ENCODE data around the gene IQCK. TPM values are rescaled to one million over a fixed set of nuclear protein-coding genes. Genes with fewer than 3 reads are reported as not detected.

Gene IQCK
- polyA plus RNA-seq, 1 donor from 2014 or later = 3.4 TPM

- no peak overlapping the region for H3K27ac Mint-ChIP-seq
These were observed 36.0 kb downstream of the IQCK start for GRCh38 chr16:19753815-19754643.

GRCh38 chr16:19754644-19755036 lies 36.6 kb downstream of the IQCK start:
- Mint-ChIP-seq H3K36me3 (no peaks in the 10 kb centered on the region), H3K9me3 (no peaks in the 10 kb centered on the region), H3K4me1 (no peaks in the 10 kb centered on the region), H3K4me3 (no peak overlapping the region), H3K27me3 (no peaks in the 10 kb centered on the region), H3K27ac (no peak overlapping the region)

More at GRCh38 chr16:19753815-19754643, 36.0 kb downstream of the IQCK start:
- no peaks in the 10 kb centered on the region for H3K4me1 Mint-ChIP-seq
- no peaks in the 10 kb centered on the region for H3K27me3 Mint-ChIP-seq
- H3K36me3 Mint-ChIP-seq = no peaks in the 10 kb centered on the region
- H3K4me3 Mint-ChIP-seq = no peak overlapping the region
- no peaks in the 10 kb centered on the region for H3K9me3 Mint-ChIP-seq

- Mint-ChIP-seq H3K36me3 (no peaks in the 10 kb centered on the region), H3K4me1 (no peaks in the 10 kb centered on the region), H3K4me3 (no peak overlapping the region), H3K27ac (no peak overlapping the region), H3K27me3 (no peaks in the 10 kb centered on the region), H3K9me3 (no peaks in the 10 kb centered on the region)
These were observed 37.2 kb downstream of the IQCK start for GRCh38 chr16:19755268-19755667.

- no peaks in the 10 kb centered on the region for H3K4me1 Mint-ChIP-seq
- no peaks in the 10 kb centered on the region for H3K9me3 Mint-ChIP-seq
- no peak overlapping the region for H3K27ac Mint-ChIP-seq
- H3K36me3 Mint-ChIP-seq = no peaks in the 10 kb centered on the region
- H3K4me3 Mint-ChIP-seq = no peak overlapping the region
- H3K27me3 Mint-ChIP-seq = no peaks in the 10 kb centered on the region
These were observed 39.0 kb downstream of the IQCK start for GRCh38 chr16:19757026-19757425.

GRCh38 chr16:19757762-19758595 lies 39.9 kb downstream of the IQCK start:
- no peaks in the 10 kb centered on the region for H3K36me3 Mint-ChIP-seq
- no peak overlapping the region for H3K27ac Mint-ChIP-seq
- H3K9me3 Mint-ChIP-seq = no peaks in the 10 kb centered on the region
- no peaks in the 10 kb centered on the region for H3K27me3 Mint-ChIP-seq
- H3K4me1 Mint-ChIP-seq = no peaks in the 10 kb centered on the region
- no peak overlapping the region for H3K4me3 Mint-ChIP-seq

- H3K27ac Mint-ChIP-seq = no peak overlapping the region
- no peaks in the 10 kb centered on the region for H3K9me3 Mint-ChIP-seq
- H3K4me3 Mint-ChIP-seq = no peak overlapping the region
- H3K36me3 Mint-ChIP-seq = no peaks in the 10 kb centered on the region
- no peaks in the 10 kb centered on the region for H3K4me1 Mint-ChIP-seq
- no peaks in the 10 kb centered on the region for H3K27me3 Mint-ChIP-seq
These were observed 42.4 kb downstream of the IQCK start for GRCh38 chr16:19760356-19761060.

- Mint-ChIP-seq H3K4me1 (no peaks in the 10 kb centered on the region), H3K27ac (no peak overlapping the region), H3K4me3 (no peak overlapping the region), H3K36me3 (peaks cover 5% of the 10 kb centered on the region), H3K27me3 (no peaks in the 10 kb centered on the region), H3K9me3 (peaks cover 5 to 9% (median 6%) of the 10 kb centered on the region in 3 donors)
These were observed 47.9 kb downstream of the IQCK start for GRCh38 chr16:19765860-19766553.

- Mint-ChIP-seq H3K36me3 (peaks cover 5% of the 10 kb centered on the region), H3K27ac (no peak overlapping the region)
These were observed 48.4 kb downstream of the IQCK start for GRCh38 chr16:19766554-19766884.

GRCh38 chr16:19766988-19767387 lies 48.9 kb downstream of the IQCK start:
- H3K36me3 Mint-ChIP-seq = peaks cover 5% of the 10 kb centered on the region

More at GRCh38 chr16:19766554-19766884, 48.4 kb downstream of the IQCK start:
- no peaks in the 10 kb centered on the region for H3K27me3 Mint-ChIP-seq
- H3K4me1 Mint-ChIP-seq = no peaks in the 10 kb centered on the region
- H3K4me3 Mint-ChIP-seq = no peak overlapping the region
- peaks cover 5 to 9% (median 6%) of the 10 kb centered on the region in 3 donors for H3K9me3 Mint-ChIP-seq

GRCh38 chr16:19767497-19767896 lies 49.4 kb downstream of the IQCK start:
- Mint-ChIP-seq H3K4me3 (no peak overlapping the region), H3K4me1 (no peaks in the 10 kb centered on the region), H3K27me3 (no peaks in the 10 kb centered on the region), H3K27ac (no peak overlapping the region), H3K36me3 (peaks cover 5% of the 10 kb centered on the region), H3K9me3 (peaks cover 5 to 9% (median 6%) of the 10 kb centered on the region in 3 donors)

More at GRCh38 chr16:19766988-19767387, 48.9 kb downstream of the IQCK start:
- H3K27me3 Mint-ChIP-seq = no peaks in the 10 kb centered on the region
- no peaks in the 10 kb centered on the region for H3K4me1 Mint-ChIP-seq
- no peak overlapping the region for H3K27ac Mint-ChIP-seq
- peaks cover 5 to 9% (median 6%) of the 10 kb centered on the region in 3 donors for H3K9me3 Mint-ChIP-seq
- H3K4me3 Mint-ChIP-seq = no peak overlapping the region

GRCh38 chr16:19769239-19769638 lies 51.2 kb downstream of the IQCK start:
- Mint-ChIP-seq H3K27ac (no peak overlapping the region), H3K4me1 (no peaks in the 10 kb centered on the region), H3K36me3 (peaks cover 5% of the 10 kb centered on the region), H3K9me3 (peaks cover 5 to 9% (median 8%) of the 10 kb centered on the region in 3 donors), H3K4me3 (no peak overlapping the region), H3K27me3 (no peaks in the 10 kb centered on the region)

GRCh38 chr16:19771040-19771439 lies 53.0 kb downstream of the IQCK start:
- H3K27me3 Mint-ChIP-seq = no peaks in the 10 kb centered on the region
- no peak overlapping the region for H3K27ac Mint-ChIP-seq
- no peaks in the 10 kb centered on the region for H3K4me1 Mint-ChIP-seq
- H3K36me3 Mint-ChIP-seq = peaks cover 5% of the 10 kb centered on the region
- no peak overlapping the region for H3K4me3 Mint-ChIP-seq
- peaks cover 5 to 9% (median 8%) of the 10 kb centered on the region in 3 donors for H3K9me3 Mint-ChIP-seq

- Mint-ChIP-seq H3K9me3 (peaks cover 5 to 9% (median 8%) of the 10 kb centered on the region in 3 donors), H3K36me3 (peaks cover 3% of the 10 kb centered on the region), H3K27ac (no peak overlapping the region), H3K4me1 (peaks cover 0 to 3% (median 0%) of the 10 kb centered on the region in 3 donors), H3K27me3 (no peaks in the 10 kb centered on the region), H3K4me3 (no peak overlapping the region)
These were observed 53.7 kb downstream of the IQCK start for GRCh38 chr16:19771796-19772195.

- Mint-ChIP-seq H3K36me3 (peaks cover 3% of the 10 kb centered on the region), H3K27ac (no peak overlapping the region), H3K4me1 (peaks cover 0 to 3% (median 1%) of the 10 kb centered on the region in 3 donors), H3K9me3 (peaks cover 3 to 6% (median 4%) of the 10 kb centered on the region in 3 donors), H3K4me3 (no peak overlapping the region), H3K27me3 (no peaks in the 10 kb centered on the region)
These were observed 56.0 kb downstream of the IQCK start for GRCh38 chr16:19774024-19774423.
